ENCODE data around the gene XYLT2.

- TF ChIP-seq EZH2 (IDR thresholded peaks at IDR 0.05): no peak
- TF ChIP-seq CTCF (IDR thresholded peaks at IDR 0.05): no peak
- TF ChIP-seq EZH2phosphoT487 (IDR thresholded peaks at IDR 0.05): no peak
These were observed 2.0 kb downstream of the XYLT2 start for GRCh38 chr17:50347894-50348291.
